ENCODE results near the gene TECR. TPM values are rescaled to one million over a fixed set of nuclear protein-coding genes. Genes with fewer than 3 reads are reported as not detected.
"Not testable (repeated sequence)": the region's sequence is repeated elsewhere in the genome, so short reads cannot be mapped to it uniquely, and the experiment has no call there.

Gene TECR
- total RNA-seq, 1 experiment from 2014 or later = 294 TPM

GRCh38 chr19:14606627-14607026 lies 77.2 kb downstream of the TECR start:
- H3K27ac ChIP-seq = no peak overlapping the region
- H3K4me2 ChIP-seq = no peak overlapping the region
- no peaks in the 10 kb centered on the region for H4K20me1 ChIP-seq (ENCODE audit: insufficient read depth)
- CTCF ChIA-PET = no interaction called here
- H2AFZ ChIP-seq = no peak overlapping the region
- H3K9me3 ChIP-seq (ENCODE audit: insufficient read depth, low read depth) = no peaks in the 10 kb centered on the region
- H3K4me3 ChIP-seq = no peak overlapping the region
- intact Hi-C loops (cut with micrococcal nuclease; ENCODE audit: unreplicated experiment) = no loop called here
- H3K27me3 ChIP-seq (ENCODE audit: insufficient read depth, low read depth) = peaks cover 34% of the 10 kb centered on the region; the same call in 1 of the 2 replicates
- no peaks in the 10 kb centered on the region for H3K79me2 ChIP-seq (ENCODE audit: low read depth)
- H3K36me3 ChIP-seq (ENCODE audit: low read depth) = no peaks in the 10 kb centered on the region
- DNase-seq = no peak
- no TSS peak for BruUV-seq (replicated peaks)
- POLR2A ChIA-PET (ENCODE audit: unreplicated experiment) = no interaction called here
- TF ChIP-seq EZH2 (IDR thresholded peaks at IDR 0.05; ENCODE audit: low read depth) = no peak
- TF ChIP-seq CTCF (conservative IDR thresholded peaks at IDR 0.05) = no peak
- no peaks in the 10 kb centered on the region for H3F3A ChIP-seq (ENCODE audit: insufficient read depth, low read depth)
- H3K4me1 ChIP-seq (replicated peaks; ENCODE audit: insufficient read depth) = no peaks in the 10 kb centered on the region
- no peaks in the 10 kb centered on the region for H3K9me2 ChIP-seq (ENCODE audit: insufficient read depth)

- Histone ChIP-seq H3K79me2 (ENCODE audit: low read depth) (no peaks in the 10 kb centered on the region), H3K36me3 (ENCODE audit: low read depth) (no peaks in the 10 kb centered on the region), H3K27ac (no peak overlapping the region), H3K9me2 (ENCODE audit: insufficient read depth) (no peaks in the 10 kb centered on the region), H4K20me1 (ENCODE audit: insufficient read depth) (no peaks in the 10 kb centered on the region), H3K9me3 (ENCODE audit: insufficient read depth, low read depth) (no peaks in the 10 kb centered on the region), H3F3A (ENCODE audit: insufficient read depth, low read depth) (no peaks in the 10 kb centered on the region), H3K4me1 (replicated peaks; ENCODE audit: insufficient read depth) (no peaks in the 10 kb centered on the region), H3K4me2 (no peak overlapping the region), H3K4me3 (no peak overlapping the region), H3K27me3 (ENCODE audit: insufficient read depth, low read depth) (no peaks in the 10 kb centered on the region), H2AFZ (no peak overlapping the region)
- no peak for DNase-seq
- intact Hi-C loops (cut with micrococcal nuclease; ENCODE audit: unreplicated experiment) = no loop called here
- CTCF ChIA-PET = interaction anchor here (0.7 kb wide), 1 partner anchor 472 kb away, joined by 6 read pairs; no protein-coding TSS in a partner anchor
- BruUV-seq (replicated peaks) = no TSS peak
- no peak for TF ChIP-seq EZH2 (IDR thresholded peaks at IDR 0.05; ENCODE audit: low read depth)
- no peak for TF ChIP-seq CTCF (conservative IDR thresholded peaks at IDR 0.05)
- POLR2A ChIA-PET (ENCODE audit: unreplicated experiment) = interaction anchor here (0.6 kb wide), 1 partner anchor 659 kb away, joined by 8 read pairs; the partner anchor contains the start of gene DCAF15
These were observed 81.7 kb downstream of the TECR start for GRCh38 chr19:14611051-14611450.

GRCh38 chr19:14612242-14612641 lies 82.8 kb downstream of the TECR start:
- H3K36me3 ChIP-seq (ENCODE audit: low read depth); DNase-seq; H3F3A ChIP-seq (ENCODE audit: insufficient read depth, low read depth); H3K4me2 ChIP-seq; H3K4me3 ChIP-seq; H3K27ac ChIP-seq; H2AFZ ChIP-seq; H4K20me1 ChIP-seq (ENCODE audit: insufficient read depth); H3K4me1 ChIP-seq (replicated peaks; ENCODE audit: insufficient read depth); H3K9me3 ChIP-seq (ENCODE audit: insufficient read depth, low read depth); CTCF ChIA-PET; H3K79me2 ChIP-seq (ENCODE audit: low read depth); intact Hi-C loops (cut with micrococcal nuclease; ENCODE audit: unreplicated experiment); BruUV-seq (replicated peaks); POLR2A ChIA-PET (ENCODE audit: unreplicated experiment); H3K9me2 ChIP-seq (ENCODE audit: insufficient read depth); H3K27me3 ChIP-seq (ENCODE audit: insufficient read depth, low read depth): not testable (repeated sequence)

GRCh38 chr19:14612657-14613056 lies 83.3 kb downstream of the TECR start:
- no peak for TF ChIP-seq EZH2 (IDR thresholded peaks at IDR 0.05; ENCODE audit: low read depth)
- no peak for TF ChIP-seq CTCF (conservative IDR thresholded peaks at IDR 0.05)
- ChIA-PET POLR2A (ENCODE audit: unreplicated experiment) (no interaction called here), CTCF (no interaction called here)
- Histone ChIP-seq H3K36me3 (ENCODE audit: low read depth) (no peaks in the 10 kb centered on the region), H3K9me2 (ENCODE audit: insufficient read depth) (no peaks in the 10 kb centered on the region), H3K9me3 (ENCODE audit: insufficient read depth, low read depth) (no peaks in the 10 kb centered on the region), H4K20me1 (ENCODE audit: insufficient read depth) (no peaks in the 10 kb centered on the region), H3K4me1 (replicated peaks; ENCODE audit: insufficient read depth) (no peaks in the 10 kb centered on the region), H3K27me3 (ENCODE audit: insufficient read depth, low read depth) (0 out of 2 replicates have a peak, but pooled peaks cover 6% of the 10 kb centered on the region), H3F3A (ENCODE audit: insufficient read depth, low read depth) (no peaks in the 10 kb centered on the region), H3K4me2 (no peak overlapping the region), H3K27ac (no peak overlapping the region), H3K4me3 (no peak overlapping the region), H3K79me2 (ENCODE audit: low read depth) (no peaks in the 10 kb centered on the region), H2AFZ (no peak overlapping the region)
- no peak for DNase-seq
- intact Hi-C loops (cut with micrococcal nuclease; ENCODE audit: unreplicated experiment) = no loop called here
- no TSS peak for BruUV-seq (replicated peaks)

- POLR2A ChIA-PET (ENCODE audit: unreplicated experiment); CTCF ChIA-PET; H3F3A ChIP-seq (ENCODE audit: insufficient read depth, low read depth): not testable (repeated sequence)
These were observed 84.2 kb downstream of the TECR start for GRCh38 chr19:14613399-14614098.

More at GRCh38 chr19:14613399-14614098, 84.2 kb downstream of the TECR start:
- H3K9me3 ChIP-seq (ENCODE audit: insufficient read depth, low read depth); BruUV-seq (replicated peaks); H3K27ac ChIP-seq; H3K9me2 ChIP-seq (ENCODE audit: insufficient read depth); H3K36me3 ChIP-seq (ENCODE audit: low read depth); H3K79me2 ChIP-seq (ENCODE audit: low read depth); H3K4me2 ChIP-seq; DNase-seq; H2AFZ ChIP-seq; H3K4me3 ChIP-seq; H4K20me1 ChIP-seq (ENCODE audit: insufficient read depth); H3K27me3 ChIP-seq (ENCODE audit: insufficient read depth, low read depth); H3K4me1 ChIP-seq (replicated peaks; ENCODE audit: insufficient read depth); intact Hi-C loops (cut with micrococcal nuclease; ENCODE audit: unreplicated experiment): not testable (repeated sequence)
